A204.1 (cell line): Measurements from ENCODE around the gene APOL5.
"Not testable (repeated sequence)": the region's sequence is repeated elsewhere in the genome, so short reads cannot be mapped to it uniquely, and the experiment has no call there.

Source experiments
- FAIRE-seq: peaks from 2 replicates; lab custom pipeline; 2012; peaks lifted over from hg19 to GRCh38; lab: Jason Lieb, UNC

APOL5 gene

DNA sequence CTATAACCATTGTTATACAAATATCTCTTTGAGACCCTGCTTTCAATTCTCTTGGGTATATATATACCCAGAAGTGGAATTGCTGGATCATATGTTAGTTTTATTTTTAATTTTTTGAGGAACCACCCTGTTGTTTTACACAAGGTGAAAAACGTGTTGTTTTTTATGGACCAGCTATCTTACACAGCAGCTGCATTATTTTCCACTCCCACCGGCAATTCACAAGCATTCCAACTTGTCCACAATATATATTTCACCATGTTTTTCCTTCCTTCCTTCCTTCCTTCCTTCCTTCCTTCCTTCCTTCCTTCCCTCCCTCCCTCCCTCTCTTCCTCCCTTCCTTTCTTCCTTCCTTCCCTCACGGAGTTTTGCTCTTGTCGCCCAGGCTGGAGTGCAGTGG lies 6.3 kb upstream of the APOL5 start:
- no peak for FAIRE-seq

DNA sequence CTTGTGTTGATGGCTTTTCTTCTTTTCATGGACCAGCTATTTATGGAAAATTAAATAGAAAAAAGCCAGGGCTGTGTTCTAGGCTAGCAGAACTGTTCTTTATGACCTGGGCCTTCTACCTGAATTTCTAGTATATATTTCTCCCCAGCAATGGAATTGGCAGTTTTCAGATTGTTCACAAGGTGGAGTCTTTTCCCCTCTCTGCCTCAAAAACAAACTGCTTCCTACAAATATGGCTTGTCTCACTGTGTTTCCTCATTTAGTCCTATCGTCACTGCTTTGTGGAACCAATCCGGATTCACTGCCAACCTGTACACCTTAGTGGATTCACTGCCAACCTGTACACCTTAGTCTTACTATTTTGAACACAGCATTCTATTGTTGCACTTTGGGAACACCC lies 5.0 kb upstream of the APOL5 start:
- FAIRE-seq, result no peak

DNA sequence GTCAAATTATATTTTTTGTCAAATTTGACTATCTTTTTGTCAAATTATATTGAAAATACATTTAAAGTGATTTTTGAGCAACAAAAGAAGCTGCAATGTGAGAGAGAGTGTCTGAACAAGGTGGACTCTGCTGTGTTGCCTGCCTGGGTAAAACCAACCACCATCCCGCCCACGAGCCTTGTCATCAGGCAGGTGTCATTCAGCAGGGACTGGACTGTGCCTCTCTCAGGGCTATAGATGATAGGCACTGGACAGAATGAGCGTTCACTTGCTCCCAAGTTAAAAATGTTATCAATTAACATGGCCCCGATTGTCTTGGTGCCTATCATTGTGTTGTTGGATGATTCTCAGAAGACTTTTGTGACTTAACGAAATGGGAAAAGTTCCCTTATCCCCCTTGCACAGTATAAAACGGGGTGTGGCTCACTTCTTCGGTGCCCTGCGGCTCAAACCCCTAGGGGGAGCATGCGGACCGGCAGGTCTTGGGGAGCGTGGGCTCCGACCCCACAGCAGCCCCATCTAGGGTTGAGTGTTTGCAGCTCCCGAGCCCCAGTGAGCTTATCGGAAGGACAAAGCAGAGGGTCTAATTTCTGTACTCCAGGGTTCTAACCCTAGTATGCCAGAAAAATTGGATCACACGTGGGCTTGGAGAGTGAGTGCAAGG lies 1.7 kb downstream of the APOL5 start:
- FAIRE-seq, result no peak

DNA sequence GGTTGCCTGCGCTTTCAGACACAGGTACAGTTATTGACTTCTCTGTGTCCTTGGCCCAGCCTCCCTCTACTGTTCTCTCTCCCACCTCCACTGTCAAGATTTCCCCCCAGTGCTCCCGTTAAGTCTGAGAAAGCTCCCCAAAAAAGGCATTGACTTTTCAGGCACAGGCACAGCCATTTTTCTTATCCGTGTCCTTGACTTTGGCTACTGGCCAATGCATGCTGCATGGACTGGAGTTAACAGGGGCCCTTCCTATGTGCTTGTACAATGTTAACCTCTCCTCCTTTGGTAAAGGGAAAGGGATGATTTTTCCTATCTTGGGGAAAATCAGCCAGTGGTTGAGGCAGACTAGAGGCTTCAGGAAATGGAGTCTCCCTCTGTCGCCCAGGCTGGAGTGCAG lies 4.3 kb downstream of the APOL5 start:
- no peak for FAIRE-seq

DNA sequence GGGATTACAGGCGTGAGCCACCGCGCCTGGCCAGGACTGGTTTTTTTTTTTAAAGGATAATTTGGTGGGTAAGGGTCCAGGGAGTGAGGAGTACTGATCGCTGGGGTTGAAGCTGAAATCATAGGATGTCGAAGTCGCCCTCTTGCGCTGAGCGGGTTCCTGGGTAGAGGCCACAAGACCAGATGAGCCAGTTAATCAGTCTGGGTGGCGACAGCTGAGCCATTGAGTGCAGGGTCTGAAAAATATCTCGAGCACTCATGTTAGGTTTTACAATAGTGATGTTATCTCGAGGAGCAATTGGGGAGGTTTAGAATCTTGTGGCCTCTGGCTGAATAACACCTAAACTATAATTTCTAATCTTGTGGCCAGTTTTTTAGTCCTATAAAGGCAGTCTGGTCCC lies 7.8 kb downstream of the APOL5 start:
- FAIRE-seq, result no peak

DNA sequence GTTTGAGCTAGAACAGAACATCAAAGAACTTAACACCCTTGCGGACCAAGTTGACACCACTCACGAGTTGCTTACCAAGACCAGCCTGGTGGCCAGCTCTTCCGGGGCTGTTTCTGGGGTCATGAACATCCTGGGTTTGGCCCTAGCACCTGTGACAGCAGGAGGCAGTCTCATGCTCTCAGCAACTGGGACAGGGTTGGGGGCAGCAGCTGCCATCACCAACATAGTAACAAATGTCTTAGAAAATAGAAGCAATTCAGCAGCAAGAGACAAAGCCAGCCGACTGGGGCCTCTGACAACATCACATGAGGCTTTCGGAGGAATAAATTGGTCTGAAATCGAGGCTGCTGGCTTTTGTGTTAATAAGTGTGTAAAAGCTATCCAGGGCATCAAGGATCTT lies 8.7 kb downstream of the APOL5 start:
- FAIRE-seq, result no peak

DNA sequence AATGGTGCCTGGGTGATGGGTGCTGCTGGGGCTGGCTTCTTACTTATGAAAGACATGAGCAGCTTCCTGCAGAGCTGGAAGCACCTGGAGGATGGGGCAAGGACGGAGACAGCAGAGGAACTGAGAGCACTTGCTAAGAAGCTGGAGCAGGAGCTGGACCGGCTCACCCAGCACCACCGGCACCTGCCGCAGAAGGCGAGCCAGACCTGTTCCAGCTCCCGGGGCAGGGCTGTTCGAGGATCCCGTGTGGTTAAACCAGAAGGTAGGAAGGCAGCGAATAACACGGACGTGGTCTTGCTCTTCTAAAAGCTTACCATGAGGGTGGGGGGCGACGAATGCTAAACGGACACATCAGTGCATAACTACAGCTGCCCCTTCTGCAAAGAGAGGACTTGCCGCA lies 9.3 kb downstream of the APOL5 start:
- no peak for FAIRE-seq

DNA sequence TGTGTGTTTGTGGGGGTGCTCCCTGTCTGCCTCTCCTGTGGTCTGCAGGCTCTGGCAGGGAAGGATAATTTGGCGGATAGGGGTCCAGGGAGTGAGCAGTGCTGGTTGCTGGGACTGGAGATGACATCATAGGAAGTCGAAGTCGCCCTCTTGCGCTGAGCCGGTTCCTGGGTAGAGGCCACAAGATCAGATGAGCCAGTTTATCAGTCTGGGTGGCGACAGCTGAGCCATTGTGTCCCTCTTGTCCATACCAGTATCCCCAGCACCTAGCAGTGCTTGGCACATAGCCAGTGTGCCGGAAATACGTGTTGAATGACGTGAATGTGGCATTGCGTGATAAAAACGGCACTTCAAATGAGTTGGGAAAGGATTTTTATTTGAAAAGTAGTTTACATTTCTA lies 9.8 kb downstream of the APOL5 start:
- FAIRE-seq, result no peak

DNA sequence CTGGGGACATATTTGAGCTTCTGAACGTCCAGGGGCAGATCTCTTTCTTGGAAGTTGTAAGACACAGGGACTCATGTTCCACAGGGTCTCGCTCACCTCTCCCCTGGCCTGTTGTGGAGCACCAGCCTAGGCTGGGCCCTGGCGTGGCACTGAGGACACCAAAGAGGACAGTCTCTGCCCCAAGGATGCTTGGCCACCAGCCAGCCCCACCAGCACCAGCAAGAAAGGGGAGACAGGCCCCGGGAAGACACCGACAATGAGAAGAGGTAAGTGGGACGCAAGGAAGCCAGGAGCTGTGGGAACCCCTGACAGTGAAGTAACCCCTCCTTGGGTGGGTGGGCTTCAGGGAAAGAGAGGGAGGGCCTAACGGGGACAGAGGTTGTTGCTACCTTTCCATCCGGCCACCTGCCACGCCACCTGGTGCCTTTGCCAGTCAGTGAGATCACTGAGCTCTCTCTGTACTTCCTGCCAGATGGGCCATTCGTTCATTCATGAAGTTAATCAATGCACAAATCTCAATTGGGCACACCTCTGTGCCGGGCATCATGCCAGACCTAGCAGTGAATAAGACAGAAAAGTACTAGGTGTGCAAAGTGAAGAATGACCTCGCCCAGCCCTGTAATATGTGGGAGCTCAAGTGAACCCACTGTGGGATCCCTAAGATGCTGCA lies 11.1 kb downstream of the APOL5 start:
- no peak for FAIRE-seq

DNA sequence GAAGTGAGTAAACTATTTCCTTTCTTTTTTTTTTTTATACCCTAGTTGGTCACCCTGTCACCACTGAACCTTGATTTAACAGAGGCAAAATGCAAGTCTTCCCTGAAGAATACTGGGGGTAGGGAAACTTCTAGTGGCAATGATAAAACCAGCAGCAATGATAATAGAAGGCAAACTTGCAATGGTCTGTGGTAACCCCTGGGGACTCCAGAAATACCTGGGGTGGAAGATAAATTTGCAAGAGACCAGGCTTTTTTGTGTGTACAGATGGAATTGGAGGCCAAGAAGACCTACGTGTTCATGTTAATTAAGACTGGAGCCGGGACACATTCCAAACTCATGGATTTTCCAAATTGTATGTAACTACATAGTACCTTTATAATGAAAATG lies 11.6 kb downstream of the APOL5 start:
- FAIRE-seq, result no peak

DNA sequence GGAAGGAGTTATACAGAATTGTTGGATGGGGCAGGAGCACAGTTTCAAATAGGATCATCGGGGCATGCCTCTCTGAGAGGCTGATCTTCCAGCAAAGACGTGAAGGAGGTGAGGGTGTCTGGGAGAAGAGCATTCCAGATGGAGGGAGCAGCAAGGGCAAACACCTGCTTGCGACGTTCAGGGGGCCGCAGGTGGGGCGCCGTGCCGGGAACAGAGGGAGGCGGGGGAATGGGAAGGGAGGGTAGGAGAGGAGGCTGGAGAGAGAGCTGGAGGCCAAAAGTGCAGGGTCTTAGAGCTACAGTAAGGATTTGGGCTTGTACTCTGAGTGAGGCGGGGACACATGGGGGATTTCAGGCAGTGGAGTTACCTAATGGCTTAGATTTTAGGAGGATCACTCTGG lies 13.6 kb downstream of the APOL5 start:
- no peak for FAIRE-seq

DNA sequence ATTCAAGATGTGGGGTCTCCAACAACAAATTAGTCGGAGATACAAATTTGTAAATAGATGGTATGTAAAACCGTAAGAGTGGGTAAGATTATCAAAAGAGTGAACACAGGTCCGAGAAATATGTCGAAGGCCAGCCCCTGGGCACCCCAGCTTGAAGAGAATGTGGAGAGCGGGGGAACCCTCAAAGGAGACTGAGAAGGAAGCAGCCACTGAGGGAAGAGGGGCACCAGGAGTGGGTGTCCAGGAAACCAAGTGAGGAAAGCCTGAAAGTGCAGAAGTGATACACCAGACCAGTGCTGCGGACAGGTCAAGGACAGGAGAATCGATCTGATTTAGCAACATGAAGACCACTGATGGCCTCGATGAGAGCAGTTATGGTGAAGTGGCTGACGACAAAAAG lies 14.4 kb downstream of the APOL5 start:
- no peak for FAIRE-seq

DNA sequence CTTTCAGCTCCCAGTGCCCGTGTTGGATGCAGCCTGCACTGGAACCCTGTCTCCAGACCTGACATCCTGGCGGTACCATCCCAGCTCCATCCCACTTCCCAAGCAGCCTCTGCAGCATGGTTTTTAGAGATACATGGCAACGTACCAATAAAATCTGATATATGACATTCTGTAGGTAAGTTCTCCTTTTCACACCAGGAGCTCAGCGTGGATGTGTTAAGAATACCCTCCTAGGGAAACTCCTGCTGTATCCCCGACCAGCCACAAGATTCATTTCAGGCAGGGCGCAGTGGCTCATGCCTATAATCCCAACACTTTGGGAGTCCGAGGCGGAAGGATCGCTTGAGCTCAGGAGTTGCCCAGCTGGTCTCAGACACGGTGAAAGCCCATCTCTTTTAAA lies 15.4 kb downstream of the APOL5 start:
- FAIRE-seq, result no peak

DNA sequence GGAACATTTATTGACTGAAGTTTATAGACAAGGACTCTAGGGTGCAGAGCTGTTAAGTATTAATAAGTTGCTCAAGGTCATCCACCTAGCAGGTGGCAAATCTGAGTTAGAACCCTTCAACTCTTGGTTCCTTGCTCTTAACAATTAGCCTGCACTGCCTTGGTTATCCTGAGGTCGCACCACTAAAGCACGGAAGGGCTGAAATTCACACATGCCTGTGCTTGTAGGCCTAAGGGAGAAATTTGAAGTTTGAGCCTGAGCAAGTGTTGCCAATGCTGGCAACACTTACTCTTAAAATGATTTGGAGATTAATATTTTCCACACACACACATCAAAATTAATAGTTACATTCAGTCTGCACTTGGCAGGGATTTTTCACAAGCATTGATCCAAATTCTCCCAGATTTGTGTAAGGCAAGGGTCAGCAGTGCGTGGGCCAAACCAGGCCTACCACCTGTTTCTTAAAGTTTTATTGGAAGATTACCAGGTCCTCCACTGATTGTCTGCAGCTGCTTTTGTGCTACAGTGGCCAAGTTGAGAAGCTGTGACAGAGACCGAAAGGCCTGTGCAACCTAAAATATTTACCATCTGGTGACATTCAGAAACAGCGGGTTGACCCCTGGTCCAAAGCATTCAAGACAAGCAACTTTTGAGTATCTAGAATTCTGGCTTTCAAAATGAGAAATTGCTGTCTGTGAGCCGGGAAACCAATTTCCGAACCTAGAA lies 16.3 kb downstream of the APOL5 start:
- FAIRE-seq, result no peak

DNA sequence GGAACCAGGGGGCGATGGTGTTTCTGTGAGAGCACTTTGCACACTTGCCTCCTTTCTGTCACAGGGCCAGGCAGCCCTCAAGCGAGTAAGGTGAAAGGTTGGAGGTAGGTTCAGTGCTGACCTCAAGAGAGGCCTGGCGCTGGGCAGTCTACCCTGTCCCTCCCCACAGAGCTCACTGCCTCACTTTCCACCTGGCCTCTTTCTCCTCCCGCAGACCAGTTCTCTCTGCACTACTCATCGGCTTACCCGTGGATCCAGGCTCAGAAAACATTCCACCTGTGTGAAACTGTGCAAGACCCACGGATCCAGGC lies 16.8 kb downstream of the APOL5 start:
- no peak for FAIRE-seq

DNA sequence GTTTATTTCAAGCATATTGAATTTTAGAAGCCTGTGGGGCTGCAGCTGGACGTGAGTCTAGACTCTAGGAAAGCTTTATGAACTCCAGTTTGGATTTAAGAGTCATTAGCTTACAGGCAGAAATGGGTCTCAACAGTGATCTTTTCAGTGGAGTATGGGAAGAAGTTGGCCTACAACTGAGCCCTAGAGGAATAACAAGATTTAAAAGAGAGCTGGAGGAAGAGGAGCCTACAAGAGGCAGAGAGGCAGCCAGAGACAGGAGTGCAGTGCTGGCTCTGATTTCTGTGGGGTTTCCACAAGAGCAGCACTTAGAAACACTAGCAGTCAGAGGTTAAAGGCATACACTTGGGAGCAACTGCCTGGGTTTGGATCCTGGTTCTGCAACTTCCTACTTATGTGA lies 17.9 kb downstream of the APOL5 start:
- FAIRE-seq, result no peak

DNA sequence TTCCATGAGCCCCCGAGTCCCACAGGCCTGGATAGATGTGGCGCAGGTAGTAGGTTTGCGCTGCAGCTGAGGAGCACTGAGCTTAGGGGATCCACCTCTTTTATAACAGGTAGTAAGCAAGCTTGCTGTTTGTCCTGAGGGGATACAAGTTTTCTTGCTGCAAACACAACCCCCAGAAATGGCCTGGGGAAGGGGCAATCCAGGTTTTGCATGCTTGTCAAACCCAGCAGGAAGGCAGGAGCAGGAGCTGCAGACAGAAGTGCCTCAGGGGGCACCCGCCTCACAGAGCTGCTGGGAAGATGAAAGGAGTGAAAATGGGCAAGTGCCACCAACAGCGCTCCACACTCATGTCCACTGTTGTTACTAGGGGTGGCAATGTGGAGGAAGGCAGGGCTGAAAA lies 18.5 kb downstream of the APOL5 start:
- no peak for FAIRE-seq

DNA sequence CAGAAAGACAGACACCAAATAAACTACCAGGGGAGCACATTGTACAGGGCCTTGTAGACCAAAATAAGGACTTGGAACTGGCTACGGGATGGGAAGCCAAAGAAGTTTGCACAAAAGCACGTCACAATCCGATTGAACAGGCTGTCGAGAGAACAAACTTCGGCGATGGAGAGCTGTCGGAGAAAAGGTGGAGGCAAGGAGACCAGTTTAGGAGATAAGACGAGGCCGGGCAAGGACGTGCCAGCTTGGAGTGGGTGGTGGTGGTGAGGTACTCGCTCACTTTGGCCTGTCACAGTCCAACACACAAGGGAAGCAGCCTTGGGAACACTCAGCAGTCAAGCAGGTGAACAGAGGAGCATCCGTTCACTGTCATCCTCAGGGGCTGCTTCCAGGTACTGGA lies 19.0 kb downstream of the APOL5 start:
- FAIRE-seq, result no peak

DNA sequence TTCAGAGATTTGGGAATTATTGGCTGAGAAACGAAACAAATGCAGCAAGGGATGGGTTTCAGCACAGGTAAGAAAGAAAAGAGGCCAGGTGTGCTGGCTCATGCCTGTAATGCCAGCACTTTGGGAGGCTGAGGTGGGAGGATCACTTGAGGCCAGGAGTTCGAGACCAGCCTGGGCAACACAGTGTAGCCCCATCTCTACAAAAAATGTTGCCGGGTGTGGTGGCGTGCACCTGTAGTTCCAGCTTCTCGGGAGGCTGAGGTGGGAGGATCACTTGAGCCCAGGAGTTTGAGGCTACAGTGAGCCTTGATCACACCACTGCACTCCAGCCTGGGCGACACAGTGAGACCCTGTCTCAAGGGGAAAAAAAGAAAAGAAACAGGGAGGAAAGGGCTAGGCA lies 20.2 kb downstream of the APOL5 start:
- not testable (repeated sequence) for FAIRE-seq

DNA sequence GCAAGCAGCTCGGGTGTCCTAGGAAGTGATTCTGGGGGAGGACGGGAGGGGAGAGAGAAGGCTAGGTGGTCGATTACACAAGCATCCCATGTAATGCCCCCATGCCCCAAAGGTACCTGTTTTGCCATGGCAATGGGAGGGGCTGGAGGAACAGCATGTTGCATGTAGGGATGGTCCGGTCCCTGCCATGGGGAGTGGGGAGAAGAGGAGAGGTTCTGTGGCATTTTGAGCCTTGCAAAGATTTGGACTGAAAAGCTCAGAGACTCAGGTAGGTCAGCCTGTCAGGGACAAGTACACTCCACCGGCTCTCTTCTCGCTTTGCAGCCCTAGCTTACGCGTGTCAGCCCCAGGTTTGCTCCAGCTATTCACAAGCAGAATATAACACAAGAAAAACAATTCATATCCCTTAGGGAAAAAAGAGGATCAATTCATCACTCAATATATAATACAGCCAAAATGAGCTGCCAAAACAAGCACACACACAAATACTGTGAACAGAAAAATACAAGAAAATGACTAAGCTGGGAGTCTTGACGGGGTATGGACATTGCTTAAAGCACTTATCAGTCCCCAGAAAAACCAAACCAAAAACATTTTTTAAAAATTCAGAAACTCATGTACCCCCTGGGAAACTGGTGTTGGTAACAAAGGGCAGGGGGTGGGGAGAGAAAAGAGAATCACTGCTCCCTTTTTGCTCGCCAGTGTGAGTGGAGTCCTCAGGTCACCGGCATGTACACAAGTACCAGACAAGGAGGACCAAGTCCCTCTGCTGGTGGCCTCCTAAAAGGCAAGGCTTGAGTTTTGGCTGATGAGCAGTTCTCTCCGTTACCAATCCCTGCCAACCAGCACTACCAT lies 21.6 kb downstream of the APOL5 start:
- no peak for FAIRE-seq

DNA sequence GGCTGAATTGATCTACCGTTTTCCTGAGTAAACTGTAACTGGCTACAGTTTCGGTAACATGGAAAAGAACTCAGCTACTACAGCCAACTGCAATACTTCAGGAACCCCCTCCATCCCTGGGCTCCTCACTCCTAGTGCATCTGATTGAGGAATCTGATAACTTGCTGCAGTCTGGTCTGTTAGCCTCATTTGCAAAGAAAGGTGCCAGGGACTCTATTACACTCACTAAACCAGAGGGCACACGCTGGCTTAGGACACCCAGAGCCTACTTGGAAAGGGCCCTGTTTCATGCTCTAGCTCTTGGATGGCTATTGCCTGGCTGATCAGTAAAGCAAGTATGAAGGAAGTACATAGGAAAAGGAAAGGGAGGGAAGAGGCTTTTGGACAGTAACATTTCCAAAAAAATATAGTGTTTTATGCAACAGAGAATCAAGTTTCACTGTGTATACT lies 22.3 kb downstream of the APOL5 start:
- FAIRE-seq, result no peak

DNA sequence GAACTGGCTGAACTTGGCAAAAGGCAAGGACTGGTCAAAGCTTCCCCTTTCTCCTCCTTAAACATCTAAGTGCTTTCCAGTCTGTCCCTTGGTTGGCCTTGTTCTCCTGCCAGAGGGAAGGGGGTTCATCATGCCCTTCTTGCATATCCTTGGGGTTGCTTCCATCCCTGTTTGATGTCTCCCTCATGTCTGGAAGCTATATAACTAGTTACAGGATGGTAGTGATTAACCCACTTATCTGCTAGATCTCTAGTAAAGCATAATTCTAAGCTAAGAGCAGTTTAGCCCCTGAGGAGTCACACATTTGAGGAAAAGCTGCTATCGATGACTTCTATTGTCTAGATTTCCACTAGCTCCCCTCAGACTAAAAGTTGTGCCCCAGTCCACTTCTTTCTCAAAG lies 22.9 kb downstream of the APOL5 start:
- FAIRE-seq, result no peak
